Measurements from ENCODE around the gene MTPN.

MTPN gene

DNA sequence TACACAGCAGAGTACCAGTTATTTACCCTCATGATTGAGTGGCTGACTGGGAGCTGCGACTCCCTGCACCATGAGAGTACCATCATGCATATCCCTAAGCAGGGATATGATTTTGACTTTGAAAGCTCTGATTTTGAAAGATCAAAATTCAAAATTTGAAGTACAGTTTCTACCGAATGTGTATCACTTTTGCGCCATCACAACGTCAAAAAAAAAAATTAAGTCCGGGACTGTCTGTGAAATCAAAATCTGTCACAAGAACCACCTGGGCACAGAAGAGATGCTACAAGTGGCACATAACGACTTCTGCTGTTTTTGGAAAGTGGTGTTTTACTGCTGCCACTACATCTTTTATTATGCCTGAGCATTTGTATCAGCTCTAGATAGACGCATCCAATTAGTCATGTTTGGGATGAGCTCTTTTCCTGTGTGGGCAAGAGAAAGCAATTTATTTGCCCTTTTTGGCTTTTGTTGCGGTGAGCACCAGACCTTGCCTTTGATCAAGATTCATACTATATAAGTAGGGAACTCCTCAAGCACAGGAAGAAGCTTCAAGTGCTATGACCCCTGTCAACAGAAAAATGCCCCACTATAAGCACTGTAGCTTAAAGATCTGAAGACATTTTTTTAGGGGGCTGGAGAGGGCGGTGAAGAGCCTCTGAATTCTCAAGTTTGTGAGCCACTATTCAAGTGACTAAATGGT, 10.7 kb downstream of the MTPN start:
- Histone ChIP-seq H3K27ac (no peak overlapping the region), H3K4me3 (no peak overlapping the region)
- TF ChIP-seq, protein P1, sequence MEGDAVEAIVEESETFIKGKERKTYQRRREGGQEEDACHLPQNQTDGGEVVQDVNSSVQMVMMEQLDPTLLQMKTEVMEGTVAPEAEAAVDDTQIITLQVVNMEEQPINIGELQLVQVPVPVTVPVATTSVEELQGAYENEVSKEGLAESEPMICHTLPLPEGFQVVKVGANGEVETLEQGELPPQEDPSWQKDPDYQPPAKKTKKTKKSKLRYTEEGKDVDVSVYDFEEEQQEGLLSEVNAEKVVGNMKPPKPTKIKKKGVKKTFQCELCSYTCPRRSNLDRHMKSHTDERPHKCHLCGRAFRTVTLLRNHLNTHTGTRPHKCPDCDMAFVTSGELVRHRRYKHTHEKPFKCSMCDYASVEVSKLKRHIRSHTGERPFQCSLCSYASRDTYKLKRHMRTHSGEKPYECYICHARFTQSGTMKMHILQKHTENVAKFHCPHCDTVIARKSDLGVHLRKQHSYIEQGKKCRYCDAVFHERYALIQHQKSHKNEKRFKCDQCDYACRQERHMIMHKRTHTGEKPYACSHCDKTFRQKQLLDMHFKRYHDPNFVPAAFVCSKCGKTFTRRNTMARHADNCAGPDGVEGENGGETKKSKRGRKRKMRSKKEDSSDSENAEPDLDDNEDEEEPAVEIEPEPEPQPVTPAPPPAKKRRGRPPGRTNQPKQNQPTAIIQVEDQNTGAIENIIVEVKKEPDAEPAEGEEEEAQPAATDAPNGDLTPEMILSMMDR (IDR thresholded peaks at IDR 0.05): no peak
- no peak for DNase-seq (ENCODE audit: low spot score)

DNA sequence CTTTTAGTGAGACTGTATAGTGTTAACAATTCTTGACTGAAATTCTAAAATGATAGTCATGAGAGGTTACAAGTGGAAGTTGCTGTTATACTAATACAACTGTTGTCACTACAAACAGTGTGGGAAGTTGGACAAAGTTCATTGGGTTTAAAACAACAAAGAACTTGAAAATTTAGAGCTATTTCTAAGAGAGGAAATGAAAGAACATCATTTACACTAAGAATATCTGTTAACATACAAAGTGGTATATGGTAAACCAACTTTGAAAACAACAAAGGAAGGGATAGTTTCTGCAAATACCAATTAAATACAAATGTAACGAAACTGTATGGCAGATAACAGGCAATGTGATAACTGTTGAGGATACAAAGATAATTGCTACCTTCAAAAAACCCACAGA, 11.6 kb downstream of the MTPN start:
- Histone ChIP-seq H3K27ac (no peak overlapping the region), H3K4me3 (no peak overlapping the region)
- no peak for DNase-seq (ENCODE audit: low spot score)
- TF ChIP-seq, protein P1 (IDR thresholded peaks at IDR 0.05): no peak

DNA sequence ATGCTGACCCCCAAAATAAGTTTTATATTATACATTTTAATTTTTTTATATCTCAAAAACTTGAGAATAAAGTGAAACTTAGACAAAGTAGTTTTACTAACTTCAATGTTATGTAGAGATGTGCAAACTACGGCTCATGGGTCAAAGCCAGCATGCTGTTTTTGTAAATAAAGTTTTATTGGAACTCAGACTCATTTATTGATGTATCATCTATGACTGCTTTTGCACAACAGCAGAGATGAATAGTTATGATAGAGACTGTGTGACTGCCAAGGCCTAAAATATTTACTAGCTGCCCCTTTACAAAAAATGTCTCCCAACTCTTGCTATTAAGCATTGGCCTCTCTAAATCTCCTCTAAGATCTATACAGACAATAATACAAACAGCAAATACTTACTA, 12.4 kb downstream of the MTPN start:
- TF ChIP-seq, protein P1 (IDR thresholded peaks at IDR 0.05): no peak
- H3K27ac ChIP-seq: no peak overlapping the region

DNA sequence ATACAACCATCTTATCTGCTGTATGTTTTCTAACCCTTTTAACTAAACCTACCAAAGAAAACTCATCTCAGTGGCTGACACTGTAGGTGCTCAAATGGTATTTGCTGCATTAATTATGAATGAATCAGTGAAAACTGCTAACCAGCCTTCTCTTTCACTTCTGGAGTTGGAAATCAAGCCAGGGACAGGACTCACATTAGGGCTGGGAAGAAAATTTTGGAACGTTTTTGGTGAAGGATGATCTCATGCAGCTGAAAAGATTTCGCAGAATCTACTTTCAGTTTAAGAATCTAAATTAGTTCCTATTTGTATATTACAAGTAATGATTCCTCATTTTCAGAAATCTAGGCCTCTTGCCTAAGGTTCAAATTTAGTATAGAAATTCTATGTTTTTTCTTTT, 12.9 kb downstream of the MTPN start:
- no peak for DNase-seq (ENCODE audit: low spot score)
- no peak overlapping the region for H3K27ac ChIP-seq
- TF ChIP-seq, protein P1 (IDR thresholded peaks at IDR 0.05): no peak

More for the DNA sequence above, 12.4 kb downstream of the MTPN start:
- DNase-seq (ENCODE audit: low spot score): no peak
- no peak overlapping the region for H3K4me3 ChIP-seq

DNA sequence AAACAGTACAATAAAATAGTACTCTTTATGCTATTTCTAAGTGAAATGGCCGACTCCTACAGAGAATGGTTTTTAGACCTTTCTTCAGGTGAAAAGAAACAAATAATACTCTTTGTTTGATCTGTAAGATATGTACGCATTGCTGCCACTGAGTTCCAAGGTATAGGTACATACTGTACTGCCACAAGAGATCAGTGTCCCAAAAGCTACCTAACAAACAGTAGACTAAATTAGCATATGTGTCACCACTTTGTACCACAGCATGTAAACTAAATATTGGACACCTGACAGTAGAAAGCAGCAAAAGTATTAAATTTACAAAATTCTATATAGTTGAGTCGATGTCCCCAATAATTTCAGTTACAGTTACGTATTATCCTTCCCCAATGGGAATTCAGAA, 14.4 kb downstream of the MTPN start:
- TF ChIP-seq, protein P1 (IDR thresholded peaks at IDR 0.05): no peak
- DNase-seq (ENCODE audit: low spot score): no peak
- Histone ChIP-seq H3K27ac (no peak overlapping the region), H3K4me3 (no peak overlapping the region)

More for the DNA sequence above, 12.9 kb downstream of the MTPN start:
- H3K4me3 ChIP-seq: peak overlapping the region; percentile 3

DNA sequence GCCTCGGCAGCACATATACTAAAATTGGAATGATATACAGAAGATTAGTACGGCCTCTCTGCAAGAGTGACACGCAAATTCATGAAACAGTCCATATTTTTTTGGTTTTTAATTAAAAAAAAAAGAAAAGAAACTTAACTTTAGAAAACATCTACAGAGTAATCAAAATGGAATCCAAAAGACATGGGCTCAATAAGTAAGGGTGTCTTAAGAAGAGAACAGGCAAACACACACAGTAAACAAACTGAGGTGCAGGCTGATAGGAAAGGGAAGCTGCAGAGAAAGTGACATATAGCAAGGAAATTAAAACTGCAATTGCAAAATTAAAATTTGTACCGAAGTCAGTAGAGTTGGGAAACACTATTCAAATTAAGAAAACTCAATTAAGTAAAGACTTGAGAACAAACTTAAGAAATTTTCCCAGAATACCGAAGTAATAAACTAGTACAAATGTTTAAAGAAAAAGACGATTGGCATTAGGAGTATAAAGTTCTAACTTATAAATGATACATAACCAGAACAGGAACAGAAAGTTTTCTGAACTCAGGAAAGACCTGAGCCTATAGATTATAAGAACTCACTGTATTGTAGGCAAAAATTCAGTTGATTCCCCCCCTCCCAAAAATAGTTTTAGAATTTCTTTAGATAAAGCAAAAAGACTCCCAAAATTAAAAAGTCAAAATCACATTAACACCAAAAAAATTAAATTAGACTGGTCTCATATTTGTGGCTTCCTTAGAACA, 16.3 kb downstream of the MTPN start:
- DNase-seq (ENCODE audit: low spot score): no peak
- H3K4me3 ChIP-seq: no peak overlapping the region
- no peak overlapping the region for H3K27ac ChIP-seq
- TF ChIP-seq, protein P1 (IDR thresholded peaks at IDR 0.05): no peak

All from coronary artery (tissue), 2 donors.